BJ (cell line): ENCODE results near the gene NUTM2D. TPM values are rescaled to one million over a fixed set of nuclear protein-coding genes. Genes with fewer than 3 reads are reported as not detected.
"Not testable (repeated sequence)": the region's sequence is repeated elsewhere in the genome, so short reads cannot be mapped to it uniquely, and the experiment has no call there.

Experiments
- CTCF ChIA-PET: fragments of 350-600 bp; formaldehyde crosslinking; extraction: SDS; loops from one replicate; lab custom pipeline; 2021; ENCODE audit warnings: antibody characterized with exemption, inconsistent platforms; lab: Yijun Ruan, JAX
- POLR2A ChIA-PET: fragments of 300-600 bp; sonication (Branson Sonifier 250); formaldehyde crosslinking; extraction: SDS; loops from one replicate; lab custom pipeline; 2021; ENCODE audit warnings: antibody characterized with exemption; lab: Charles Lee
- DNase-seq: peaks from one replicate; pipeline ENCODE4 v3.0.0-alpha.2; 2011; ENCODE audit warnings: low read depth
- H3K27me3 ChIP-seq: 2 replicates; pipeline ENCODE4 v1.6.0; 2011; ENCODE audit warnings: low read length; ENCODE audit not compliant: control insufficient read depth, insufficient read depth
- H3K36me3 ChIP-seq: 2 replicates; pipeline ENCODE4 v1.5.1; 2011; ENCODE audit warnings: low read length; ENCODE audit not compliant: control insufficient read depth, insufficient read depth
- H3K4me3 ChIP-seq: 2 replicates; pipeline ENCODE4 v1.5.1; 2011; ENCODE audit warnings: low read depth, mild to moderate bottlenecking, control low read depth, low read length
- polyA plus RNA-seq: library from polyadenylated mRNA; depleted of rRNA; stranded (reverse); fragments of >200 nt; gene quantifications from 2 replicates; pipeline ENCODE4 v1.2.3, GENCODE V29; 2011; rRNA removed
- small RNA-seq: library from RNA; depleted of rRNA; stranded (forward); fragments of <200 nt; gene quantifications from one replicate; pipeline ENCODE3, GENCODE V24; 2012; ENCODE audit warnings: low replicate concordance, low read depth; ENCODE audit not compliant: insufficient read length

NUTM2D gene
- polyA plus RNA-seq, 1 experiment, result 2.8 TPM

- H3K36me3 ChIP-seq, H3K4me3 ChIP-seq, POLR2A ChIA-PET, DNase-seq, CTCF ChIA-PET, H3K27me3 ChIP-seq: not testable (repeated sequence)
Observed at GRCh38 chr10:87384283-87384682, 26.7 kb downstream of the NUTM2D start.

- DNase-seq, POLR2A ChIA-PET, H3K36me3 ChIP-seq, H3K27me3 ChIP-seq, H3K4me3 ChIP-seq, CTCF ChIA-PET: not testable (repeated sequence)
Observed at GRCh38 chr10:87385762-87386360, 28.3 kb downstream of the NUTM2D start.

- POLR2A ChIA-PET, CTCF ChIA-PET, H3K4me3 ChIP-seq, H3K36me3 ChIP-seq, H3K27me3 ChIP-seq, DNase-seq: not testable (repeated sequence)
Observed at GRCh38 chr10:87391360-87391759, 33.8 kb downstream of the NUTM2D start.

- DNase-seq, H3K4me3 ChIP-seq, POLR2A ChIA-PET, CTCF ChIA-PET, H3K27me3 ChIP-seq, H3K36me3 ChIP-seq: not testable (repeated sequence)
Observed at GRCh38 chr10:87396206-87396605, 38.7 kb downstream of the NUTM2D start.

- H3K4me3 ChIP-seq, CTCF ChIA-PET, H3K36me3 ChIP-seq, POLR2A ChIA-PET, H3K27me3 ChIP-seq, DNase-seq: not testable (repeated sequence)
Observed at GRCh38 chr10:87398436-87398835, 40.9 kb downstream of the NUTM2D start.

GRCh38 chr10:87407516-87408467, 50.2 kb downstream of the NUTM2D start:
- POLR2A ChIA-PET, H3K4me3 ChIP-seq, H3K27me3 ChIP-seq, CTCF ChIA-PET, H3K36me3 ChIP-seq, DNase-seq: not testable (repeated sequence)

GRCh38 chr10:87413921-87414320, 56.4 kb downstream of the NUTM2D start:
- DNase-seq, H3K36me3 ChIP-seq, H3K4me3 ChIP-seq, CTCF ChIA-PET, H3K27me3 ChIP-seq, POLR2A ChIA-PET: not testable (repeated sequence)

Small RNAs within 50 kb of the gene (small RNA-seq; reads per million reads assigned to genes)
- gene AL355334.1, result not detected

Other genes starting within 250 kb of the NUTM2D start
- gene NUTM2A, start 132.3 kb upstream of the NUTM2D start, polyA plus RNA-seq, result 0.36 and 0.70 TPM in 2 replicates
- 7.7 and 10.5 TPM in 2 replicates for gene MINPP1, start 147.1 kb downstream of the NUTM2D start, polyA plus RNA-seq